Measurements from ENCODE around the gene PON2. TPM values are rescaled to one million over a fixed set of nuclear protein-coding genes. Genes with fewer than 3 reads are reported as not detected.
A peak's percentile ranks its signal among the peaks of the same experiment; 100 is the strongest.

Gene PON2
- total and polyA plus RNA-seq, 2 of the 13 experiments (the other 11 are each of a cell fraction or from before 2014, with no cell fraction given): 202 to 217 TPM

- peak; percentile 67; the same call in 1 of the 2 replicates for TF ChIP-seq ARID3A (IDR thresholded peaks at IDR 0.05; ENCODE audit: low read depth, low read length)
- no peak for TF ChIP-seq KDM4B (CRISPR knock-in tag; IDR thresholded peaks at IDR 0.05)
- no peak for TF ChIP-seq RFX5 (IDR thresholded peaks at IDR 0.05; ENCODE audit: low read depth, low read length)
- 0 out of 2 replicates have a peak, but pooled peaks have one; percentile 74 for TF ChIP-seq MAZ (IDR thresholded peaks at IDR 0.05; ENCODE audit: borderline replicate concordance, low read depth, low read length)
- no peak for TF ChIP-seq MAZ (CRISPR knock-in tag; IDR thresholded peaks at IDR 0.05; ENCODE audit: low read depth)
- peak; percentile 77 for TF ChIP-seq SAP130 (CRISPR knock-in tag; IDR thresholded peaks at IDR 0.05; ENCODE audit: low read depth)
- no peak for TF ChIP-seq ZNF20 (CRISPR knock-in tag; IDR thresholded peaks at IDR 0.05)
- TF ChIP-seq, protein P1, sequence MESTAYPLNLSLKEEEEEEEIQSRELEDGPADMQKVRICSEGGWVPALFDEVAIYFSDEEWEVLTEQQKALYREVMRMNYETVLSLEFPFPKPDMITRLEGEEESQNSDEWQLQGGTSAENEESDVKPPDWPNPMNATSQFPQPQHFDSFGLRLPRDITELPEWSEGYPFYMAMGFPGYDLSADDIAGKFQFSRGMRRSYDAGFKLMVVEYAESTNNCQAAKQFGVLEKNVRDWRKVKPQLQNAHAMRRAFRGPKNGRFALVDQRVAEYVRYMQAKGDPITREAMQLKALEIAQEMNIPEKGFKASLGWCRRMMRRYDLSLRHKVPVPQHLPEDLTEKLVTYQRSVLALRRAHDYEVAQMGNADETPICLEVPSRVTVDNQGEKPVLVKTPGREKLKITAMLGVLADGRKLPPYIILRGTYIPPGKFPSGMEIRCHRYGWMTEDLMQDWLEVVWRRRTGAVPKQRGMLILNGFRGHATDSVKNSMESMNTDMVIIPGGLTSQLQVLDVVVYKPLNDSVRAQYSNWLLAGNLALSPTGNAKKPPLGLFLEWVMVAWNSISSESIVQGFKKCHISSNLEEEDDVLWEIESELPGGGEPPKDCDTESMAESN (CRISPR knock-in tag; conservative IDR thresholded peaks at IDR 0.05): no peak
- no peak for TF ChIP-seq ZUFSP (CRISPR knock-in tag; IDR thresholded peaks at IDR 0.05; ENCODE audit: borderline replicate concordance)
- no peak; the same call in 1 of the 2 replicates for TF ChIP-seq MIER3 (CRISPR knock-in tag; IDR thresholded peaks at IDR 0.05; ENCODE audit: borderline replicate concordance)
- no peak for TF ChIP-seq RBM39 (IDR thresholded peaks at IDR 0.05; ENCODE audit: low read depth, low read length, poor library complexity, severe bottlenecking)
- no peak for TF ChIP-seq HOXA9 (CRISPR knock-in tag; IDR thresholded peaks at IDR 0.05; ENCODE audit: borderline replicate concordance)
- no peak for TF ChIP-seq USF2 (IDR thresholded peaks at IDR 0.05; ENCODE audit: low read depth, low read length)
- TF ChIP-seq USF2 (CRISPR knock-in tag; IDR thresholded peaks at IDR 0.05; ENCODE audit: borderline replicate concordance): no peak
Observed at GRCh38 chr7:95430864-95431263, 4.0 kb downstream of the PON2 start (continued).

Measured in HepG2 (cell line).